Natural killer cell treated with Interleukin-12 subunit alpha and Interleukin-12 subunit beta and Interleukin-15 and Interleukin-18, amount 100 ng/mL, for 72 hours (primary cell): ENCODE results near the gene BCAS3. TPM values are rescaled to one million over a fixed set of nuclear protein-coding genes. Genes with fewer than 3 reads are reported as not detected.

Source experiments
- ATAC-seq, 2 donors: fragments of 150-1000 bp; cut with Tn5 transposase in 1 of 2; sonication (Bioruptor Pico), chemical (Tn5 transposase) in 1 of 2; 2 replicates each; pipeline ENCODE4 v1.10.0; 2021
- DNase-seq: peaks from one replicate; pipeline ENCODE4 v3.0.0; 2022; ENCODE audit warnings: low spot score
- H3K27ac Mint-ChIP-seq, 2 donors: 1 replicate in 1 of 2; 2 replicates in 1 of 2; pipeline ENCODE4 v1.8.0; 2022; ENCODE audit warnings: mixed read lengths in 2 of 2, mild to moderate bottlenecking in 1 of 2, moderate library complexity in 1 of 2
- H3K27me3 Mint-ChIP-seq, 2 donors: 1 replicate in 1 of 2; 2 replicates in 1 of 2; pipeline ENCODE4 v1.8.0; 2022; ENCODE audit warnings: mixed read lengths in 2 of 2
- H3K36me3 Mint-ChIP-seq: one replicate; pipeline ENCODE4 v1.8.0; 2022; ENCODE audit warnings: mixed read lengths
- H3K4me1 Mint-ChIP-seq, 2 donors: 1 replicate in 1 of 2; 2 replicates in 1 of 2; pipeline ENCODE4 v1.8.0; 2022; ENCODE audit warnings: low read depth in 2 of 2, mixed read lengths in 2 of 2, mild to moderate bottlenecking in 1 of 2
- H3K4me3 Mint-ChIP-seq: one replicate; pipeline ENCODE4 v1.8.0; 2022; ENCODE audit warnings: mixed read lengths
- H3K9me3 Mint-ChIP-seq: 2 replicates; pipeline ENCODE4 v1.8.0; 2022; ENCODE audit warnings: mixed read lengths
- total RNA-seq, 2 donors: library from RNA; stranded (reverse); gene quantifications; one replicate each; pipeline ENCODE4 v1.2.3, GENCODE V29; 2022

BCAS3 gene
- total RNA-seq, 2 donors from 2014 or later, result 19.5 to 26.4 TPM

DNA sequence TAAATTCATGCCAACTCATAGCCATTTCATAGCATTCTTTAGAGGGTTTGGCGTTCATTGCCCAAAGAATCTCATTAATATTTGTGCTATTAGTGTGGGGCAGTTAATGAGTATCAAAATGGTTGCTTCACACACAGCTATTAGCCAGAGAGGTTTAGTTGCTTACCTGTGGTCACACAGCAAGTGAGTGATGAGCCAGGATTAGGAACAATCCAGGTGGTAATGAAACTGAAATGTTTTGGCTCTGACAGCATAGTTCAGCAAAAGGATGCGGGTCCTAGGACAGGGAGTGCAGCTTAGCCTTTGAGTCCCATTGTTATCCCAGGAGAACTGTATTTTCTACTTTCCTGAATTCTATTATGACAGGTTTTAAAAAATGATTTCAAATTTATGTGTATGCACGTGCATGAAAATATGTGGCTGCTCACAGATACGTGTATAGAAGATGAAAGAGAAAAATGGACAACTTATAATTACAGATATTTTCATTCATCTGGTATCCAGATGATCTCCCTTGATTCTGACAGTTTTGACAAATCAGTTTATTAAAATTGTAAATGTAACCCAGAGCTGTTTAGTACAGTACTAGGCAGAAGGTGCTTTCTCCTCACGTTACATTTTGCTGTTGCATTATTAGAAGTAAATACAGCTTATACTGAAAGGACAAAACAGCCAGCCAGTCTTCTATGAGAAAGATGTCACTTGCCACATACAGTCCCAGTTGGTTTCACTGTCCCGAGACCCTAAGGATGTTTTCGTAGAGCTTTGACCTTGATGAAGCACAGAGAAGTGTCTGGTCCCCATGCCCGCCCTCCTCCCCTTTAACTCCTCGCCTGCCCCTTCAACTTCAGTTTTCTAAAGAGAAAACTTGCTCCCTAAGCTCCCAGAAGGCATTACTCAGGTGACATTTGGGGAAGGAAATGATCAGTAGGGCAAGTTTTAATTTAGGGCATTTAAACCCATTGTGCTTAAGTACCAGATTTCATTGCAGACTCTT lies 622.2 kb downstream of the BCAS3 start:
- H3K4me3 Mint-ChIP-seq, result no peak overlapping the region
- no peaks in the 10 kb centered on the region for H3K27me3 Mint-ChIP-seq

DNA sequence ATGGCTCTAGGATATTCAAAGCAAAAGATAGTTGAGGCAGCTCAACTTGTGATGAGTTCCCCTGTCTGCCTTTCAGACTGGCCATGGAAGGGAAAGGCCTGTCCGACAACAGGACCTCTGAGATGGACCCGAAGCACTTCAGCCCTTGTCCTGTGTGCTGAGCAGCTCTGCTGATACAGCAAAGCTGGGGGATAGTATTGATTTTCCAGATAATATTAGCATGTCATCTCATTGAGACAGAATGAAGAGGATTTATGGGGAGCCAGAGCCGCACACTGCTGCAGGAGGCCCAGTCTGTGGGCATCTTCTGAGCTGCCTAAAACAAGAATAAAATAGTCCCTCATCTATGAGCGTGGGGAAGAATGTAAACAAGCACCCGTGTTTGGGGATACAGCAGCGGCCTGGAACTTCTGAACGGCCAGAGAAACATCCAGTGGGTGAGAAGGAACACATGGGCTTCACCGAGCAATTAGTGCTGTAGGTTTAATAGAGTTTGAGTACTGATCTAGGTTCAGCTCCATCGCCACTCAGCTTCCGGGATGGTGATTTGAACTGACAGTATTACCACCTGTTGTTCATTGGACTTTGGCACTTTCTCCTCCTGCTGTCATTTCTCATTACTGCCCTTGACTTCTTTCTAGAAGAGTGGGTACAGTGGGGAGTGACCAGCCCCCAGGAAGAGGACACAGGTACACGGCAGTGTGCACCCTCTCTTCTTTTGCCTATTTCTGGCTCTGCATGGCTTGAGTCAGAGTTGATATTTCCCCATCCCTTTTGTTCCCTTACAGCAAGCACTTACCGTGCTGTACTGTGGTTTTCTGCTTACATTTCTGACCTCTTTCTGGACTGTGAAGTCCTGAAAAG lies 625.5 kb downstream of the BCAS3 start:
- Mint-ChIP-seq H3K4me3 (no peak overlapping the region), H3K27me3 (no peaks in the 10 kb centered on the region), H3K9me3 (no peaks in the 10 kb centered on the region), H3K36me3 (no peaks in the 10 kb centered on the region), H3K27ac (no peak overlapping the region), H3K4me1 (no peaks in the 10 kb centered on the region)
- DNase-seq (no peak), ATAC-seq (no peak)

More for the DNA sequence above, 622.2 kb downstream of the BCAS3 start:
- Mint-ChIP-seq H3K9me3 (no peaks in the 10 kb centered on the region), H3K4me1 (peaks cover 4 to 7% of the 10 kb centered on the region in 2 donors), H3K27ac (no peak overlapping the region), H3K36me3 (no peaks in the 10 kb centered on the region)
- DNase-seq, result no peak
- no peak for ATAC-seq

DNA sequence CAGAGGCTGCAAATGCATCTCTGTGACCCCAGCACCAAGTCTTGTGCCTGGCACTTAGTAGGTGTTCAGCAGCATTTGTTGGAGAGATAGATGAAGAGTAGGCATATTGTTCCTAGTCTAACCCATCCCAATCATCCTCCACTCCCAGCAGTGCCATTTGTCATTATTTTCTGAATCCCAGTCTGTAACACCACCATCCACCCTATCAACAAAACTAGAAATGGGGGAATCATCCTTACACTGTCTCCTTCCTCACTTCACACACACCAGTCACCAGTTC lies 626.1 kb downstream of the BCAS3 start:
- Mint-ChIP-seq H3K4me1 (no peaks in the 10 kb centered on the region), H3K9me3 (no peaks in the 10 kb centered on the region), H3K36me3 (no peaks in the 10 kb centered on the region), H3K4me3 (no peak overlapping the region), H3K27me3 (no peaks in the 10 kb centered on the region), H3K27ac (no peak overlapping the region)
- ATAC-seq (no peak), DNase-seq (no peak)

DNA sequence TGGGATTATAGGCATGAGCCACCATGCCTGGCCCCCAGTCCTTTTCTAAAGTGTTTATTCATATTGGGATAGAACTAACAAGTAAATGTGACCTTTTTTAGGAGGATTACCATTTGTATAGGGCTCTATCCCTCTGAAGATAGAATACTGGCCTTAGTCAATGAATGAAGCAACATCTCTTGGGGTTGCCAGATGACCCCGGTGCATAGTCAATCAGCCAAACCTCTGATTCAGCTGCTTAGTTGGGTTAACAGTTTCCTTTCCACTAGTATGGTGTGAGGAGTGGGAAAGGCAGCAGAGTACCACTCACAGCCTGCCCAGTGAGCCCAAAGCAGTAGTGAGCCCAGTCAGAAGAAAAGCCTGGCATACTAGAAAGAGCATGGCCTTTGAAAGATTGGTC lies 627.4 kb downstream of the BCAS3 start:
- Mint-ChIP-seq H3K36me3 (no peaks in the 10 kb centered on the region), H3K4me1 (no peaks in the 10 kb centered on the region), H3K27ac (no peak overlapping the region), H3K27me3 (no peaks in the 10 kb centered on the region), H3K4me3 (no peak overlapping the region), H3K9me3 (no peaks in the 10 kb centered on the region)
- ATAC-seq (peak in 1 of 2 donors; percentile 43), DNase-seq (no peak)

DNA sequence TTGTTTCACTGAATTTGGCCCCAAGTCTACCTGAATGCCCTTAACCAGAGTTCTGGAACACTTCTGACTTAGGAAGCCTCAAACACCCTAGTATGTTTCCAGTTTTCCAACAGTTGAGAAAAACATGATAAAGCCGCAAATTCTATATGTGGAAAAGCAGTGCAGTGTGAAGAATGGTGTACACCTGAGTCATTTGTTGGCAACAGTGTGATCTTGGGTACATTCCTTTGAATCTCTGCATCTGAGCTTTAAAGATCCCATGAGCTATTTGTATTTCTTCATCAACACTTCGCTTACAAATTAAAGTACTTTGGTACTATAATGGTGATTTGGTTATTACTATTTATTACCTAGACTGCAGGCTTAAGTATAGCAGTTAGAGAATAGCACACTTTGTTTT lies 628.4 kb downstream of the BCAS3 start:
- Mint-ChIP-seq H3K4me3 (no peak overlapping the region), H3K9me3 (no peaks in the 10 kb centered on the region), H3K4me1 (no peaks in the 10 kb centered on the region), H3K27me3 (no peaks in the 10 kb centered on the region), H3K36me3 (no peaks in the 10 kb centered on the region), H3K27ac (no peak overlapping the region)
- ATAC-seq (no peak), DNase-seq (no peak)

DNA sequence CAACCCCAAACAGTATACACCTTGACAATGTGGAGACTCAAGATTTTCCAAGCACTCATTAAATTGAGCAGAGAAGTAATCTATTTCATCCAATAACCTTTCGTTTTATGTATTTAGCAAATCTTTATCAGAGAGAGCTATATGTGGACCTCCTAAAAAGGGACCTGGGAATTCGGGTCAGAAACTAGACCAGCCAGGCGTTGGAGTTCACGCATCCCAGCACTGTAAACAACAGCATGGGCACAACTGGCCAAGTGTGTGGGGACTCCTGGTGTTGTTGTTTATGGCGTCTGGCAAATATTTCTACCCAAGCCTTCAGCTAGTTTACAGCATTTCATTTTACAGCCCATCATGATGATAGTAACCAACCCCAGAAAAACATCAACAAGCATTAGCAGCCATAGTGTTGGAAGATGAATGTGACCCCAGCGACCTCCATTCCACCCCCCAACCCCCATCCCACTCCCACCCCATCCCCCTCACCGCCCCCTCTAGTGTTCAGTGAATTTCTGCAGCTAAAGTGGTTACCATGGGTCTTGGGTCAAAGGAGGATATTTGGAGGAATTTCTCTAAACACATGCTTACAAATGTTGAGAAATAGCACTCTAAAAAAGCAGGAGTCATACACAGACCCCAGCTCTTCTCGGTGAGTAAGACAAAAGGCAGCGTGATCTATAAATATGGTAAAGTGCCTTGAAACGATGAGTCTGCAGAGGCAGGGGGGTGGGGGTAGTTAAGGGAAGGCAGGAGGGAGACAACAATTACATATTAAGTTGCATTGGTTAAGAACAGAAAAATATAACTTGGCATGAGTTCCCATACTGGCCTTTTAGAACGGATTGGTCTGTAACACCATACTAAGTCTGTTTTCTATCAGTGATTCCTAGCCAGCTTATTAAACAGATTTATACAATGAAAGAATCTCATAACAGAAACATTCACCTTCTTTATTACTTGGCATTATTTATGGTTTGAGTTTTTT lies 630.5 kb downstream of the BCAS3 start:
- H3K4me3 Mint-ChIP-seq, result no peak overlapping the region
- no peaks in the 10 kb centered on the region for H3K27me3 Mint-ChIP-seq
- DNase-seq (no peak), ATAC-seq (no peak)
- no peaks in the 10 kb centered on the region for H3K4me1 Mint-ChIP-seq
- H3K27ac Mint-ChIP-seq, result no peak overlapping the region
- no peaks in the 10 kb centered on the region for H3K9me3 Mint-ChIP-seq
- no peaks in the 10 kb centered on the region for H3K36me3 Mint-ChIP-seq

DNA sequence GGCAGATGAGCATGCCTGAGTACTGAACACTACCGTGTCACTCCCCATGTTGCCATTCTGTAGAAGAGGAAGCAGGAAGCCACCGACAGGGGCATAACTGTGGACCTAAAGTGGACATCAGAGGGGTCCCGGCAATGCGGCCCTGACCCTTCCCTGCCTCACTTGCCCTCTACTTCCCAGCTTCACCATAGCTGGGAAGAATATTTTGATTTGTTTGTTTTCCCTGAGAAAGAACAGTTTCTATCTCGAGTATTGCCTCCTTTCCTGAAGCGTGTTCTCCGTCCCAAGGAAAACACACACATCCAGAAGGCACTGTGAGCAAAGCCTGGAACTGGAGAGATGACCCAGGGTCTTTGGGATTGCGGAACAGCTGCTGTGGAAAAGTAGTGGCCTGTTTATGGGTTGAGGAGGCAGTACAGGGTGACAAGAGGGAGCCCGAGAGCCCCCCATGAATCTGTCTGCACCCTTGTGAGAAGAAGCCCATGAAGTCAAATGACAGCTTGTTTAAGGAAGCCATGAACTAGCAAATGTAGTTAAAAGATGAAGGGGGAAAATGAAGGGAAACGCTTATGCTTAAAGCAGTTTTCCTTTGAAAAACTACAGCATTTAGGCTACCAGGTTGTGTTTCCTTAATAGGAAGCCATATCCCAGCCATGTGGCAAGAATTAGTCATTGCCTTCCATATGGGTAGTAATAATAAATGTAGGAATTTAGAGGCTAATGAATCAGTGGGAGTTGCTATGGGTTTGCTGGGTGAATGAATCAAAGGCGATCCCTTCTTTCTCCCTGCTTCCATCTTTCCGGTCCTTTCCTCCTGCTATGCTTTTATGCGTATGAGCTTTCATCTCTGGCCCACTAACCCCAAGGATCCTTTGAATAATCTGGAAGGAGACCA lies 632.0 kb downstream of the BCAS3 start:
- ATAC-seq, result no peak
- Mint-ChIP-seq H3K27ac (no peak overlapping the region), H3K27me3 (no peaks in the 10 kb centered on the region), H3K4me3 (no peak overlapping the region), H3K36me3 (no peaks in the 10 kb centered on the region), H3K9me3 (no peaks in the 10 kb centered on the region), H3K4me1 (no peaks in the 10 kb centered on the region)
- no peak for DNase-seq

DNA sequence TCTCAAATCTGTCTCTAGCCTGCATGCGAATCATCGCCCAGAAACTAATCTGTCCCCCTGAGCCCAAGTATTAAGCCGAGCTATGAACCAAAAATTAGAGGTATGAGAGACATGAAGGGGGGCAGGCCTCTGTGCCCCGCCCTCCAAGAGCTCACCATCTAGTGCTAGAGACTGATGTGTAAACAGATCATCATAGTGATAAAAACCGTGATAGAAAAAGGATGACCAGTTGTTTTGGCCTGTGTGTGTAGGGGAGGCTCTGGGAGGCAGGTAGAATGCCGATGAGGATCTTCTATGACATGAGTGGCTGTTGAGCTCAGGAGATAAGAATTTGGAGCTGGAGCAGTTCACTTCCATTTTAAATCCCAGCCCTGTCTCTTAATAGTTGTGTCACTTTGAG lies 632.9 kb downstream of the BCAS3 start:
- ATAC-seq (no peak), DNase-seq (no peak)

DNA sequence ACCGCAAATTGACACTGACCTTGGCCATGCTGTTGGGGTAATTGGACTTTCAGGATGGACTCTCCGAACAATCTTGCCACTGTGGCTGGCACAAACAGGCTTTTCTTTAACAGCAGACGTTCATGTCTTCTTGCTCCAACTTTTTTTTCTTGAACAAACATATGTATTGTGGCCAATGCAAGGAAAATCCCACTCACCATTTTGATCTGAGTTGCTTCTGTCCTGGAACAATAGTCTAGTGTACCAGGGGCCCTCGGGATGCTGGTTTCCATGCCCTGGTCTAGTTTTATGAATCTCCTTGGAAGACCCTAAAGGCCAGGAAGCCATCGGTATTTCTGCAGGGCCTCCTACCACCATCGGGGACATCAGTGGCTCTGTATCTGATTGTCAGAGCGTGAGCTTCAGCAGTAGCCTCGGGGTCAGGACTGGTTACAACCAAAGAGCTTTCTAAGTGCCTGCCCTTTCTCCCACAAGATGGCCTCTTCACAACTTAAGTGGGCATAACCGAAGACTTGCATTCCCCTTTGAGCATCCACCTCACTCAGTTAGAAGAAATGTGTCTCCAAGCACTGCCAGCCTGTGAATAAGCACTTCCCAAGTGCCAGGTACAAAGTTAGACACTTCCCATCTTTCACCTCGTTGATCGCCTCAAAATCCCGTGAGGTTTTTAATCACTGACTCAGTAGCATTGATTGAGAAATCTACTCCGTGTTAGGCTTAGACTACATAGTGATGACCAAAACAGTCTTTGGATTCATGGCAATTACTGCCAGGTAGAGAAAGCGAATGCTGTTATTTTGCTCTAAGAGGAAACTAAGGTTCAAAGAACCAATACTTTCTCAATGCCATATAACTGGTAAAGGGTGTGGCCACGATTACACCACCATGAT lies 635.0 kb downstream of the BCAS3 start:
- Mint-ChIP-seq H3K4me1 (peaks cover 0 to 3% of the 10 kb centered on the region in 2 donors), H3K9me3 (no peaks in the 10 kb centered on the region), H3K36me3 (no peaks in the 10 kb centered on the region), H3K27me3 (no peaks in the 10 kb centered on the region), H3K4me3 (no peak overlapping the region), H3K27ac (no peak overlapping the region)
- no peak for DNase-seq
- no peak for ATAC-seq

More for the DNA sequence above, 632.9 kb downstream of the BCAS3 start:
- Mint-ChIP-seq H3K36me3 (no peaks in the 10 kb centered on the region), H3K27me3 (no peaks in the 10 kb centered on the region), H3K27ac (no peak overlapping the region), H3K4me1 (no peaks in the 10 kb centered on the region), H3K9me3 (no peaks in the 10 kb centered on the region), H3K4me3 (no peak overlapping the region)

DNA sequence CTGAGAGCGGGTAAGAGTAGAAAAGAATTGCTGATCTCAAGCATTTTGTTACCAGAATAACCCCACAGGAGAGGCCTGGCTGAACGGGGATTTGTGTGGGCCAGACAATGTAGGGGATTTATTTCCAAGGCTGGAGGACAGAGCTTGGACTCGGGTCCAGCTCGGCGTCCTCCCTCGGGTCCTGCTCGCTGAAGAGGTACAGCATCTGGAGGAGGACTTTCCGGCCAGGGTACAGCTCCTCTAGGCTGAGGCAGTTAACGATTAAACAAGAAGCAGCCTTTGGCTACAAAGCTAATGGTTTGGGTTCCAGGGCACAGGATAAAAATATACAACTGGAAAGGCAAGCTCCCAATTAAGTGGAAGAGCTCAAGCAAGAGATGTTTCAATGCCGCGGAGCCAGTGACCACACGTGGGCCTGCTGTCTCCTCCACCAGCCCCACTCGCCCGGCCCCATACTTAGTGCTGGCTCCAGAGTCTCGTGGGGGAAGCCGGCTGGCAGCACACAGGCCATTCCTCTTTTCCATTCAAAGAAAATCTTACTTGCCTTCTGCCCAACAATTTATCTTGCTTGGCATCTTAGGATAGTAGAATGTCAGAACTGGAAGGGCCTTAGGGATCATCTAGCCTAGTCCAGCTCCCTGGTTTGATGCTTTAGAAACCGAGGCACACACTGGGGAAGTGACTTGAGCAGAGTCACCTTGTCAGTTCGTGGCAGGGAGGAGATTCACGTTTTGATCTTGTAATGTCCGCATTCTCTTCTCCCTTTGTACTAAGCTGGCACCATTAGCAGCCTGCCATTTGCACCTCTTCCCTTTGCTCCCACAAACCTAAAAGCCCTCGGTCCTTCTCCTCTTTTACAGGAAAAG lies 636.0 kb downstream of the BCAS3 start:
- Mint-ChIP-seq H3K27me3 (no peaks in the 10 kb centered on the region), H3K9me3 (no peaks in the 10 kb centered on the region), H3K4me3 (no peak overlapping the region), H3K4me1 (peaks cover 0 to 3% of the 10 kb centered on the region in 2 donors), H3K27ac (no peak overlapping the region), H3K36me3 (no peaks in the 10 kb centered on the region)
- ATAC-seq (no peak), DNase-seq (no peak)

DNA sequence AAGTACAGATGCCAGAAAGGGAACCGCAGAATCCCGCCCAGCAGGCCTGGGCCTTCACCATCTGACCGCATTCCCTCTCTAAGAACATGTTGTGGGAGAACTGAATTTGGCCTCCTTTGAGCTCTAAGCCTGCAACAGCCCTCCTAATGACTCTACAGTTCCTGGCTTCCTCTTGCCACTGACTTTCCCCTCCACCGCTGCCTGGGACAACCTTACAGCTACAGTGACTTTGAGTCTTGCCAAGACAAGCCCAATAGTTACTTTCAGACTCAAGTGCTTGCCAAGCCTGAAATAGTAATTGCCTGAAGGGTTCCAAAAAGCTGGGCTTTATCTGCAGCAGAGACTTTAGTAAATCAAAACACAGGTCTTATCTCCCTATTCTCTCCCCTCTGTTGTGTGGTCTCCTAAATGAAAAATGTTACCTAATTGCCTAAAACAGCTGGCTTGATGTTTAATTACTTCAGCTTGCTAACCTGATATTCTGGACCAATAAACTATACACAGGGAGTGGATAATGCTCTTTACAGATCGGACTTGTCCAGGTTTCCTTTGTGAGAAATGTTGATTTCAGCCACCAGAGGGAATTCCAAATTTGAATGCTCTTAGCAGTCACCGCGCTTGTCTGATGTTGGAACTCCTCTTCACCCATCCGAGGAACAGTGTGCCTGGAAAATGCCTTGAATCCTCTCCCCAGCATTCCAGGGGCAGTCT lies 636.9 kb downstream of the BCAS3 start:
- H3K4me1 Mint-ChIP-seq, result peaks cover 0 to 3% of the 10 kb centered on the region in 2 donors
- no peak for ATAC-seq
- H3K36me3 Mint-ChIP-seq, result no peaks in the 10 kb centered on the region
- DNase-seq, result no peak
- no peaks in the 10 kb centered on the region for H3K27me3 Mint-ChIP-seq
- no peaks in the 10 kb centered on the region for H3K9me3 Mint-ChIP-seq
- H3K27ac Mint-ChIP-seq, result no peak overlapping the region
- no peak overlapping the region for H3K4me3 Mint-ChIP-seq
